Measurements from ENCODE around the gene TOMM6.
A peak's percentile ranks its signal among the peaks of the same experiment; 100 is the strongest.

Gene TOMM6

GRCh38 chr6:41768545-41769308, 18.8 kb upstream of the TOMM6 start:
- Histone ChIP-seq H3K27ac (ENCODE audit: low read length) (no peak overlapping the region), H3K9me3 (ENCODE audit: control insufficient read depth, low read depth, low read length) (no peaks in the 10 kb centered on the region), H3K27me3 (ENCODE audit: control insufficient read depth, insufficient read depth, low read length) (no peaks in the 10 kb centered on the region), H3K9ac (ENCODE audit: low read length) (no peak overlapping the region), H3K36me3 (ENCODE audit: control insufficient read depth, low read depth, low read length) (peaks cover 13% of the 10 kb centered on the region), H3K4me1 (ENCODE audit: control insufficient read depth, low read depth, low read length) (no peaks in the 10 kb centered on the region), H3K4me3 (ENCODE audit: low read length) (no peak overlapping the region)

- H3K36me3 ChIP-seq (ENCODE audit: control insufficient read depth, low read depth, low read length), result peaks cover 15% of the 10 kb centered on the region
- H3K27ac ChIP-seq (ENCODE audit: low read length), result no peak overlapping the region
- H3K4me1 ChIP-seq (ENCODE audit: control insufficient read depth, low read depth, low read length), result no peaks in the 10 kb centered on the region
- no peaks in the 10 kb centered on the region for H3K9me3 ChIP-seq (ENCODE audit: control insufficient read depth, low read depth, low read length)
- H3K4me3 ChIP-seq (ENCODE audit: low read length), result no peak overlapping the region
- no peak overlapping the region for H3K9ac ChIP-seq (ENCODE audit: low read length)
- no peaks in the 10 kb centered on the region for H3K27me3 ChIP-seq (ENCODE audit: control insufficient read depth, insufficient read depth, low read length)
Measured at GRCh38 chr6:41769376-41769775, 18.1 kb upstream of the TOMM6 start.

GRCh38 chr6:41770381-41771057, 17.0 kb upstream of the TOMM6 start:
- no peak overlapping the region for H3K27ac ChIP-seq (ENCODE audit: low read length)
- no peak overlapping the region for H3K9ac ChIP-seq (ENCODE audit: low read length)
- no peaks in the 10 kb centered on the region for H3K4me1 ChIP-seq (ENCODE audit: control insufficient read depth, low read depth, low read length)
- no peaks in the 10 kb centered on the region for H3K27me3 ChIP-seq (ENCODE audit: control insufficient read depth, insufficient read depth, low read length)
- H3K36me3 ChIP-seq (ENCODE audit: control insufficient read depth, low read depth, low read length), result peaks cover 23% of the 10 kb centered on the region
- H3K4me3 ChIP-seq (ENCODE audit: low read length), result no peak overlapping the region
- H3K9me3 ChIP-seq (ENCODE audit: control insufficient read depth, low read depth, low read length), result no peaks in the 10 kb centered on the region

- Histone ChIP-seq H3K4me3 (ENCODE audit: low read length) (no peak overlapping the region), H3K27me3 (ENCODE audit: control insufficient read depth, insufficient read depth, low read length) (no peaks in the 10 kb centered on the region), H3K27ac (ENCODE audit: low read length) (no peak overlapping the region), H3K9ac (ENCODE audit: low read length) (no peak overlapping the region), H3K9me3 (ENCODE audit: control insufficient read depth, low read depth, low read length) (no peaks in the 10 kb centered on the region), H3K4me1 (ENCODE audit: control insufficient read depth, low read depth, low read length) (no peaks in the 10 kb centered on the region), H3K36me3 (ENCODE audit: control insufficient read depth, low read depth, low read length) (peaks cover 23% of the 10 kb centered on the region)
Measured at GRCh38 chr6:41771058-41771983, 16.2 kb upstream of the TOMM6 start.

GRCh38 chr6:41774841-41775240, 12.7 kb upstream of the TOMM6 start:
- no peak overlapping the region for H3K9ac ChIP-seq (ENCODE audit: low read length)
- H3K9me3 ChIP-seq (ENCODE audit: control insufficient read depth, low read depth, low read length), result no peaks in the 10 kb centered on the region
- no peaks in the 10 kb centered on the region for H3K4me1 ChIP-seq (ENCODE audit: control insufficient read depth, low read depth, low read length)
- no peak overlapping the region for H3K4me3 ChIP-seq (ENCODE audit: low read length)
- no peaks in the 10 kb centered on the region for H3K27me3 ChIP-seq (ENCODE audit: control insufficient read depth, insufficient read depth, low read length)
- H3K27ac ChIP-seq (ENCODE audit: low read length), result no peak overlapping the region
- peaks cover 23% of the 10 kb centered on the region for H3K36me3 ChIP-seq (ENCODE audit: control insufficient read depth, low read depth, low read length)

- Histone ChIP-seq H3K4me3 (ENCODE audit: low read length) (no peak overlapping the region), H3K27ac (ENCODE audit: low read length) (no peak overlapping the region), H3K4me1 (ENCODE audit: control insufficient read depth, low read depth, low read length) (no peaks in the 10 kb centered on the region), H3K9ac (ENCODE audit: low read length) (no peak overlapping the region), H3K36me3 (ENCODE audit: control insufficient read depth, low read depth, low read length) (peaks cover 23% of the 10 kb centered on the region), H3K27me3 (ENCODE audit: control insufficient read depth, insufficient read depth, low read length) (no peaks in the 10 kb centered on the region), H3K9me3 (ENCODE audit: control insufficient read depth, low read depth, low read length) (no peaks in the 10 kb centered on the region)
Measured at GRCh38 chr6:41775293-41775882, 12.1 kb upstream of the TOMM6 start.

- H3K27ac ChIP-seq (ENCODE audit: low read length), result no peak overlapping the region
- no peak overlapping the region for H3K4me3 ChIP-seq (ENCODE audit: low read length)
- no peaks in the 10 kb centered on the region for H3K4me1 ChIP-seq (ENCODE audit: control insufficient read depth, low read depth, low read length)
- H3K27me3 ChIP-seq (ENCODE audit: control insufficient read depth, insufficient read depth, low read length), result peaks cover 16% of the 10 kb centered on the region
- no peaks in the 10 kb centered on the region for H3K9me3 ChIP-seq (ENCODE audit: control insufficient read depth, low read depth, low read length)
- no peak overlapping the region for H3K9ac ChIP-seq (ENCODE audit: low read length)
- H3K36me3 ChIP-seq (ENCODE audit: control insufficient read depth, low read depth, low read length), result peaks cover 11% of the 10 kb centered on the region
Measured at GRCh38 chr6:41777551-41778285, 9.8 kb upstream of the TOMM6 start.

- Histone ChIP-seq H3K36me3 (ENCODE audit: control insufficient read depth, low read depth, low read length) (peaks cover 10% of the 10 kb centered on the region), H3K4me3 (ENCODE audit: low read length) (peak overlapping the region; percentile 78), H3K27me3 (ENCODE audit: control insufficient read depth, insufficient read depth, low read length) (peaks cover 25% of the 10 kb centered on the region), H3K27ac (ENCODE audit: low read length) (no peak overlapping the region), H3K4me1 (ENCODE audit: control insufficient read depth, low read depth, low read length) (no peaks in the 10 kb centered on the region), H3K9ac (ENCODE audit: low read length) (no peak overlapping the region), H3K9me3 (ENCODE audit: control insufficient read depth, low read depth, low read length) (no peaks in the 10 kb centered on the region)
Measured at GRCh38 chr6:41778895-41779294, 8.6 kb upstream of the TOMM6 start.

GRCh38 chr6:41779336-41779735, 8.2 kb upstream of the TOMM6 start:
- peaks cover 9% of the 10 kb centered on the region for H3K36me3 ChIP-seq (ENCODE audit: control insufficient read depth, low read depth, low read length)
- H3K4me1 ChIP-seq (ENCODE audit: control insufficient read depth, low read depth, low read length), result no peaks in the 10 kb centered on the region
- no peak overlapping the region for H3K9ac ChIP-seq (ENCODE audit: low read length)
- no peak overlapping the region for H3K27ac ChIP-seq (ENCODE audit: low read length)
- peak overlapping the region; percentile 78 for H3K4me3 ChIP-seq (ENCODE audit: low read length)
- H3K27me3 ChIP-seq (ENCODE audit: control insufficient read depth, insufficient read depth, low read length), result peaks cover 30% of the 10 kb centered on the region
- H3K9me3 ChIP-seq (ENCODE audit: control insufficient read depth, low read depth, low read length), result no peaks in the 10 kb centered on the region

- Histone ChIP-seq H3K27ac (ENCODE audit: low read length) (no peak within 1 kb of the TSS), H3K27me3 (ENCODE audit: control insufficient read depth, insufficient read depth, low read length) (peaks cover 36% of the 10 kb centered on the region), H3K4me1 (ENCODE audit: control insufficient read depth, low read depth, low read length) (no peaks in the 10 kb centered on the region), H3K4me3 (ENCODE audit: low read length) (peak within 1 kb of the TSS; percentile 78), H3K9me3 (ENCODE audit: control insufficient read depth, low read depth, low read length) (no peaks in the 10 kb centered on the region), H3K36me3 (ENCODE audit: control insufficient read depth, low read depth, low read length) (peaks cover 2% of the 10 kb centered on the region), H3K9ac (ENCODE audit: low read length) (peak within 1 kb of the TSS; percentile 46)
Measured at GRCh38 chr6:41779788-41780550, 7.5 kb upstream of the TOMM6 start, which contains the start of gene FRS3. Gene FRS3, minus strand, starts transcription at chr6:41779900. Its CDS starts 2,913 bp downstream, at chr6:41776987.
